Activated T-cell treated with anti-CD3 and anti-CD28 coated beads, Interleukin-2, amount 50 U/mL, for 48 hours (primary cell): Measurements from ENCODE around the gene IL9R.
"Not testable (repeated sequence)": the region's sequence is repeated elsewhere in the genome, so short reads cannot be mapped to it uniquely, and the experiment has no call there.

Source experiments
- DNase-seq, 2 experiments: peaks; one replicate each; pipeline ENCODE4 v3.0.0-alpha.2; 2020

The IL9R gene

GRCh38 chrX:155997436-155997835 is at the start of gene IL9R:
Gene IL9R (plus strand): TSS chrX:155997696. CDS start chrX:155997760, 64 bp downstream.
- peak; percentile 61 to 70 for DNase-seq

- DNase-seq = no peak
Measured at GRCh38 chrX:155949098-155949497, 48.4 kb upstream of the IL9R start.

- no peak for DNase-seq
Measured at GRCh38 chrX:155951237-155951789, 46.2 kb upstream of the IL9R start.

GRCh38 chrX:155953055-155953454 is 44.4 kb upstream of the IL9R start:
- DNase-seq = no peak

DNA sequence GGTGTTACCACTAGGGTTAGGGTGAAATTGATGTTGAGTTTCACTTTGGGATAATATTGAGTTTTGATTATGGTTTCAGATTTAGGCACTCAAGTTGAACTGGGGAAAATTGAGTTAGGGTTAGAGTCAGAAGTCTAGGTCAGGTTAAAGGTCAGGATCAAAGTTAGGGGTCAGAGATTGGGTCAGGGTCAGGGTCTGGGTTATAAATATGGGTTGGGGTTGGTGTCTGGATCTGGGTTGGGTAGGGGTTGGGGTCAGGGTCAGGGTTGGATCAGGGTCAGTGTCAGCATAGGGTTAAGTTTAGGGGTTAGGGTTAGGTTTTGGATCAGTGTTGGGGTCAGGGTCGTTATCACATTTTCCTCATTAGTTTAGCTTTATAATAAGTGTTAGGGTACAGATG is 42.7 kb upstream of the IL9R start:
- DNase-seq = no peak

DNA sequence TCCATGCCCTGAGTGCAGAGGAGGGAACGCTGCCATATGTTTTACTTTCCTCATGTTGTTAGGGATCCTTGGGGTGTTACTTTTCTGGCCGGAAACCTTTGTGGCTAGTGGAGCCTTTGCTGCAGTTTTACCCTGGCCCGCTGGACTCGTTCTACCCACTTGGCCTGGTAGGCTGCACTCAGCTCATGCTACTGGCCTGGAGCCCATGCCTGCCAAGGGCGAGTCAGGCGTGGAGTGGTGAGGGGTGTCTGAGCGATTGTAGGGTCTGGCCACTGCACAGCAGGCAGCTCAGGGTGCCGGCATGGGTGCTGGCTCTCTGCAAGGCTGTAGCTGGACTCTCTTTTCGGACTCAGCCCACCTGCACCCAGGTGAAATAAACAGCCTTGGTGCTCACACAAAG is 41.4 kb upstream of the IL9R start:
- DNase-seq = no peak

DNA sequence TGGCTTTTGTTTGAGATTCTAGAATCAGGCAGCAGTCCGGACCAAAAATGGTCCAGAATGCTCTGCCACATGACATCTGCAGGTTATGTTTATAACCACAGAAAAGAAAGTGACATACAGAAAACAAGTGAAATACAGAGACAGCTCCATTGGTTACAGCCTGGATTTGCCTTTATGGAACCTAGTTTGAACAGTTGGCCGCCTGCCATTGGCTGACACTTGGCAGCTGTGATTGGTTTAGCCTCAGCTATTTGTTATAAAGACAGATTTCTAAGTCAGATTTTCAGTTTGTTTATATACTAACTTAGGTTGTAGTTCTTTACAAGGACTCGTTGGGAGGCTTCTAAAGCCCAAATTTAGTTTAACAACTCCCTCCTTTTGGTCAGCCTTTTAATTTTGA is 40.8 kb upstream of the IL9R start:
- DNase-seq = no peak

DNA sequence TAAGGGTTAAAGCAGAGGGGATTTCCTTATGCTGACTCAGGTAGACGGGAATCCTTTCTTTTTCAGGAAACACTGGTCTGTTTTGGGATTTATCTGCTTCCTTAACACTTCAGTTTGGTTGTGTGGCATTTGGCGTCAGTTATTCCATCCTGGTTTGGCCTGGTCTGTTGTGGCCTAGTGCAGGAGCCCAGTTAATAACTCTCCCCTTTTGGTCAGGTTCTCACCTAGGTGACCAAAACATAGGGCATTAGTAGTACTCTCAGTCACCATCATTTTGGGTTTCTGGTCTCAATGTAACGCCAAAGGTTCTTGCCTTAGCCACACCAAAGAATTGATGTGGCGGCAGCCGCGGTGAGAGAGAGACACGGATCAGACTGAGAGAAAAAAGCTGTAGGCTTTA is 39.7 kb upstream of the IL9R start:
- DNase-seq = no peak

GRCh38 chrX:155959018-155959587 is 38.4 kb upstream of the IL9R start:
- no peak for DNase-seq

GRCh38 chrX:155962906-155963305 is 34.6 kb upstream of the IL9R start:
- no peak for DNase-seq

- peak; percentile 22 to 40 for DNase-seq
Measured at GRCh38 chrX:155966876-155967275, 30.6 kb upstream of the IL9R start.

DNA sequence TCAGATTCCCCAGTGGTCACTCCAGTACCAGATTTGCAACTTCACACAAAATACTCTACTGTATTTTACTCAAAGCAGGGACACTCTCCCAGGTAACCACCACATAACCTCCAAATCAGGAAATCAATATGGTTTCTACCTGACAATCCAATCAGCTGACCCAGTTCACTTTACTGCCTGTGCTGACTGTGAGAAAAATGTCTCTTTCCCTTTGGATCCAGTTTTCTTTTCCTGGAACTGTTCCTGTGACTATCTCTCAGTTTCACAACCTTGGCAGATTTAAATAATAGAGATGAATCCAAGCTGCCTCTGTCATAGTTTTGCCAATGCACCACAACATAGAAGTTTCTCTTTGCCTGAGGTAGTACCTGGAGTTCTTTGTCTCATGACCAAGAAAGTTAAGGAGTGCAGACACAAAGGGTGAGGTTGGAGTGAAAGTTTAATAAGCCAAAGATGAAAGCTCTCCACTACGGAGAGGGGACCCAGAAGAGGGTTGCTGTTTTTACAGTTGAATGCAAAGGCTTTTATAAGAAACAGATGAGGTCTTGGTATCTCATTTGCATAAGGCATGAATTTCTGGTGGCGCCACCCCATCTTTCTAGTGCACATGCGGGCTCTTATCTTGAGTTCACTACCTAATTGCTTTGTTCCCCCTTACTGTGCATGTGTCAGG is 29.7 kb upstream of the IL9R start:
- no peak for DNase-seq

DNA sequence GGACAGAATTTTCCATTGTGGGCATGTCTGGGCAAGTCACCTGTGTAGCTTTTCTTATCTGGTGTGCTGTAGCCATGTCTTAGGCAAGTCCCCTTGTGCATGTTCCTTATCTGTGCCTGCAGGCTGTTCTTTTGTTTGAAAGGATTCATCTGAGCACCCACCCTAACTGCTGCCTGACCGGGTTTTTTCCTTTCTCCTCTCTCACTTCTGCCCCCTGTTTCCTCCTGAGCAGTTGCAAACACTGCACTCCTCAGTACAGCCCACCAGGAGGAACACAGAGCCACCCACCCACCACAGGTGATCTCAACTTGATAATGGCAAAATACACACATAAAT is 29.2 kb upstream of the IL9R start:
- DNase-seq = no peak

DNA sequence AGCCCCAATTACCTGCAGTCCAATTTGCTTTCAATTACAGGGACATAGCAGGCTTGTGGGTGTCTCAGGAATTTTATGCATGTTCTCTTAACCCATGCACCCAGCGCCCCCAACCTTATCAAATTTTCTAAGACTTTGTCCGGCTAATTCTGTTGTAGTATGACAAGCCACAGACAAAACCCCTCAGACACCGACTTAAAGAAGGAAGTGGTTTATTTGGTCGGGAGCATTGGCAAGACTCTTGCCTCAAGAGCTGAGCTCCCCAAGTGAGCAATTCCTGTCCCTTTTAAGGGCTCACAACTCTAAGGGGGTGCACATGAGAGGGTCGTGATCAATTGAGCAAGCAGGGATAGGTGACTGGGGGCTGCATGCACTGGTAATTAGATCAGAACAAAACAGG is 28.7 kb upstream of the IL9R start:
- DNase-seq = no peak

- DNase-seq = not testable (repeated sequence)
Measured at GRCh38 chrX:155971658-155972057, 25.8 kb upstream of the IL9R start.

DNA sequence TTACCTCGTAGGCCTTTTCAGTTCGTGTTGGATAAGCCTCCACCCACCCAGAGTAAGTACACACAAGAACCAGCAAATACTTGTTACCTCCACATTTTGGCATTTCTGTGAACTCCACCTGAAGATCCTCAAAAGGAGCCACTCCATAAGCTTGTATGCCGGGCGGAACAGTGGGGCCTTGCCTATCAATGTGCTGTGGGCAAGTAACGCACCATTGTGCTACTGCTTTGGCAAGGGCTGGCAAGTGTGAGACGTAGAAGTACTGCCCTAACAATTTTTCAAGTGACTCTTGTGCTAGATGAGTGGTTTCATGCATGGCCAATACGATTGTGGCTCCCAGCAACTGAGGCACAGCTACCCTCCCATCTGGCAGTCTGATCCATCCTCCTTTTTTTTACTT is 25.3 kb upstream of the IL9R start:
- DNase-seq = not testable (repeated sequence)

GRCh38 chrX:155983326-155983725 is 14.2 kb upstream of the IL9R start:
- no peak for DNase-seq

GRCh38 chrX:155985208-155985607 is 12.3 kb upstream of the IL9R start:
- no peak for DNase-seq

- DNase-seq = not testable (repeated sequence)
Measured at GRCh38 chrX:155986995-155987394, 10.5 kb upstream of the IL9R start.

GRCh38 chrX:155988859-155989258 is 8.6 kb upstream of the IL9R start:
- DNase-seq = no peak

- DNase-seq = no peak
Measured at GRCh38 chrX:155993421-155993820, 4.1 kb upstream of the IL9R start.

GRCh38 chrX:155995321-155995875 is 2.1 kb upstream of the IL9R start:
- DNase-seq = no peak

DNA sequence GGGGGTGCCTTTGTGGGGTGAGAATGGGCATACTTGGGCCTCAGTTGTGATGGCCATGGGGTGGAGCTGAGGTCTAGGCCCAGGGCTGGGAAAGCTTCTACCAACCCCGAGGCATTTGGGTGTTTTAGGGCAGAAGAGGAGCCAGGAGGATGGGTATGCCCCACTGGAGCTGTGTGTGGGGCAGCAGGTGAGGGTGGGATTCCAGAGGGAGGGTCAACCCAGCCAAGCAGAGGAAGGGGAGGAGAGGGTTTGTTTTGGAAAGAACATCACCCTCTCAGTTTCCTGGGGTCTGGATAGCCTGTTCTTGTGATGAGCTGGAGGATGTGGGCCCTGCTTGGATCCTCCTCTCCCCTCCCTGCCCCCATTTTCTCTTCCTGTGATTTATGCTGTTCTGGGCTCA is 620 bp downstream of the IL9R start:
- no peak for DNase-seq

GRCh38 chrX:155998761-155999510 is 1.4 kb downstream of the IL9R start:
- DNase-seq = no peak
